HG02938 (cell line): ENCODE data around the gene USP40.

ENCODE experiments used
- ATAC-seq: cut with Tn5 transposase; IDR thresholded peaks from one replicate; pipeline ENCODE4 v1.9.1; 2021; ENCODE audit warnings: mild to moderate bottlenecking, moderate library complexity; ENCODE audit not compliant: unreplicated experiment

Gene USP40

GRCh38 chr2:233476651-233477547 lies 89.7 kb downstream of the USP40 start:
- ATAC-seq: no peak

GRCh38 chr2:233476063-233476410 lies 90.5 kb downstream of the USP40 start:
- ATAC-seq: no peak

GRCh38 chr2:233474308-233475160 lies 92.0 kb downstream of the USP40 start:
- no peak for ATAC-seq

GRCh38 chr2:233473878-233474277 lies 92.7 kb downstream of the USP40 start:
- no peak for ATAC-seq

- no peak for ATAC-seq
Measured at GRCh38 chr2:233473386-233473791, 93.2 kb downstream of the USP40 start.

- no peak for ATAC-seq
Measured at GRCh38 chr2:233471291-233472035, 95.1 kb downstream of the USP40 start.

GRCh38 chr2:233470839-233471238 lies 95.7 kb downstream of the USP40 start:
- no peak for ATAC-seq

- ATAC-seq: no peak
Measured at GRCh38 chr2:233470011-233470687, 96.4 kb downstream of the USP40 start.

GRCh38 chr2:233469261-233470010 lies 97.1 kb downstream of the USP40 start:
- ATAC-seq: no peak

GRCh38 chr2:233468741-233469110 lies 97.9 kb downstream of the USP40 start:
- no peak for ATAC-seq

- no peak for ATAC-seq
Measured at GRCh38 chr2:233468047-233468740, 98.4 kb downstream of the USP40 start.

GRCh38 chr2:233466991-233467603 lies 99.5 kb downstream of the USP40 start:
- no peak for ATAC-seq

GRCh38 chr2:233464531-233465240 lies 101.9 kb downstream of the USP40 start:
- ATAC-seq: no peak

- ATAC-seq: no peak
Measured at GRCh38 chr2:233464056-233464455, 102.5 kb downstream of the USP40 start.

GRCh38 chr2:233463586-233463985 lies 103.0 kb downstream of the USP40 start:
- ATAC-seq: no peak

- ATAC-seq: no peak
Measured at GRCh38 chr2:233462826-233463470, 103.6 kb downstream of the USP40 start.

- no peak for ATAC-seq
Measured at GRCh38 chr2:233462202-233462785, 104.3 kb downstream of the USP40 start.
